Endothelial cell of umbilical vein (primary cell): ENCODE data around the gene COBLL1. TPM values are rescaled to one million over a fixed set of nuclear protein-coding genes. Genes with fewer than 3 reads are reported as not detected.

ENCODE experiments used
- BruUV-seq: library from RNA; stranded (reverse); fragments of 400-500 nt; replicated peaks from 2 replicates; lab custom pipeline; 2021; lab: Mats Ljungman, UMichigan
- CTCF ChIA-PET: fragments of 300-600, 350-600 bp; sonication (Branson Sonifier 250); formaldehyde crosslinking; loops from one replicate; lab custom pipeline; 2021; ENCODE audit warnings: antibody characterized with exemption, inconsistent platforms; lab: Charles Lee
- POLR2A ChIA-PET: fragments of 300-600, 350-600 bp; sonication (Branson Sonifier 250); formaldehyde crosslinking; loops from one replicate; lab custom pipeline; 2021; ENCODE audit warnings: antibody characterized with exemption, inconsistent platforms; lab: Charles Lee
- DNase-seq: peaks from one replicate; pipeline ENCODE4 v3.0.0-alpha.2; 2011; ENCODE audit warnings: low read depth, low spot score
- FAIRE-seq: peaks from 2 replicates; lab custom pipeline; 2011; peaks lifted over from hg19 to GRCh38; lab: Jason Lieb, UNC
- H2AFZ ChIP-seq: 2 replicates; pipeline ENCODE4 v1.6.0; 2012; ENCODE audit warnings: low read depth, low read length, control low read depth, inconsistent platforms
- H3K27ac ChIP-seq: 2 replicates; pipeline ENCODE4 v1.5.1; 2011; ENCODE audit warnings: low read depth, mild to moderate bottlenecking, control low read depth, low read length, moderate library complexity; ENCODE audit not compliant: insufficient read depth
- H3K27me3 ChIP-seq, 2 experiments: 2 replicates each; pipeline versions ENCODE4 v1.6.0 to v1.6.1; 2011; ENCODE audit warnings: low read length in 2 of 2, mixed read lengths in 1 of 2; ENCODE audit not compliant: control insufficient read depth in 2 of 2, insufficient read depth in 2 of 2
- H3K36me3 ChIP-seq, 2 experiments: 2 replicates in 1 of 2; 3 replicates in 1 of 2; pipeline ENCODE4 v1.5.1; 2011; ENCODE audit warnings: low read length in 2 of 2, mild to moderate bottlenecking in 1 of 2, moderate library complexity in 1 of 2; ENCODE audit not compliant: control insufficient read depth in 2 of 2, insufficient read depth in 2 of 2; ENCODE audit errors: extremely low read depth in 1 of 2
- H3K4me1 ChIP-seq: 3 replicates; pipeline ENCODE4 v1.5.1; 2011; ENCODE audit warnings: mild to moderate bottlenecking, low read length; ENCODE audit not compliant: control insufficient read depth, insufficient read depth; ENCODE audit errors: extremely low read depth
- H3K4me2 ChIP-seq: 2 replicates; pipeline ENCODE4 v1.6.1; 2011; ENCODE audit warnings: low read length, control low read depth, mixed read lengths; ENCODE audit not compliant: insufficient read depth
- H3K4me3 ChIP-seq, 3 experiments: fragments of 200-600 bp in 1 of 3; sonication (generic), shearing (Covaris generic) in 1 of 3; replicated peaks in 1 of 3; 2 replicates each; pipeline ENCODE4 v1.5.1; 2011 to 2016; ENCODE audit warnings: control low read depth in 3 of 3, low read length in 3 of 3, mild to moderate bottlenecking in 2 of 3, inconsistent platforms in 1 of 3, low read depth in 1 of 3, moderate library complexity in 1 of 3; ENCODE audit not compliant: insufficient read depth in 1 of 3
- H3K79me2 ChIP-seq: 2 replicates; pipeline ENCODE4 v1.6.0; 2012; ENCODE audit warnings: low read length, inconsistent platforms; ENCODE audit not compliant: control insufficient read depth, insufficient read depth
- H3K9ac ChIP-seq: replicated peaks from 2 replicates; pipeline ENCODE3; 2011; ENCODE audit warnings: low read length, control low read depth; ENCODE audit not compliant: insufficient read depth; ENCODE audit errors: extremely low read depth
- H3K9me1 ChIP-seq: replicated peaks from 3 replicates; pipeline ENCODE4 v1.6.0; 2011; ENCODE audit warnings: mild to moderate bottlenecking, low read length; ENCODE audit not compliant: control insufficient read depth, insufficient read depth; ENCODE audit errors: extremely low read depth
- H3K9me3 ChIP-seq: replicated peaks from 2 replicates; pipeline ENCODE4 v1.5.1; 2012; ENCODE audit warnings: low read length, inconsistent platforms; ENCODE audit not compliant: control insufficient read depth, insufficient read depth
- H4K20me1 ChIP-seq: replicated peaks from 2 replicates; pipeline ENCODE3; 2011; ENCODE audit warnings: mild to moderate bottlenecking, low read length; ENCODE audit not compliant: control insufficient read depth, insufficient read depth; ENCODE audit errors: extremely low read depth
- CTCF ChIP-seq, 2 donors: IDR thresholded peaks; 1 replicate in 1 of 2; 2 replicates in 1 of 2; pipeline ENCODE4 v1.5.1; 2011; ENCODE audit warnings: low read length in 2 of 2, mild to moderate bottlenecking in 2 of 2, moderate library complexity in 2 of 2, control low read depth in 1 of 2, inconsistent platforms in 1 of 2, low read depth in 1 of 2; ENCODE audit not compliant: insufficient read depth in 1 of 2; ENCODE audit errors: extremely low read depth in 1 of 2
- EZH2 ChIP-seq: IDR thresholded peaks from 2 replicates; pipeline ENCODE4 v1.6.1; 2012; ENCODE audit warnings: borderline replicate concordance, low read depth, mild to moderate bottlenecking, moderate library complexity, low read length, inconsistent platforms; ENCODE audit not compliant: severe bottlenecking
- FOS ChIP-seq: IDR thresholded peaks from 2 replicates; pipeline ENCODE4 v1.6.1; 2011; ENCODE audit warnings: mild to moderate bottlenecking, low read length, moderate library complexity, borderline replicate concordance; ENCODE audit not compliant: insufficient read depth
- GATA2 ChIP-seq: IDR thresholded peaks from 2 replicates; pipeline ENCODE4 v1.7.0; 2011; ENCODE audit warnings: low read depth, mild to moderate bottlenecking, moderate library complexity, mixed read lengths, low read length; ENCODE audit not compliant: insufficient read length, insufficient read depth
- JUN ChIP-seq: IDR thresholded peaks from 2 replicates; pipeline ENCODE4 v1.6.1; 2011; ENCODE audit warnings: borderline replicate concordance, low read depth; ENCODE audit not compliant: insufficient read length, insufficient read depth
- MAX ChIP-seq: IDR thresholded peaks from 2 replicates; pipeline ENCODE4 v1.6.1; 2011; ENCODE audit not compliant: insufficient read depth, insufficient read length
- MYC ChIP-seq: IDR thresholded peaks from one replicate; pipeline ENCODE4 v1.6.1; 2011; ENCODE audit warnings: mild to moderate bottlenecking, low read depth, low read length
- POLR2A ChIP-seq: IDR thresholded peaks from 2 replicates; pipeline ENCODE4 v1.6.1; 2012; ENCODE audit warnings: low read depth, mild to moderate bottlenecking, control low read depth, low read length
- POLR2AphosphoS5 ChIP-seq: IDR thresholded peaks from 2 replicates; pipeline ENCODE4 v1.6.1; 2012; ENCODE audit warnings: low read depth, mild to moderate bottlenecking, control low read depth, low read length, moderate library complexity; ENCODE audit not compliant: insufficient read depth
- dilution Hi-C: fragments of 300-500 bp; cut with MboI; formaldehyde crosslinking; loops from one replicate; pipeline ENCODE4 v1.15.0; 2019; ENCODE audit warnings: low sequenced_read_pairs; ENCODE audit not compliant: extremely low pct_ligation_motif_present
- intact Hi-C: fragments of 100-400 bp; cut with micrococcal nuclease; formaldehyde crosslinking; loops from one replicate; pipeline ENCODE4 v1.10.0; 2022
- polyA plus RNA-seq, 4 experiments: library from polyadenylated mRNA; depleted of rRNA in 3 of 4; stranded (reverse) in 3 of 4; unstranded in 1 of 4; fragments of >200 nt; gene quantifications; 2 replicates each; pipeline versions ENCODE4 v1.2.1 to v1.2.3, GENCODE V29; 2011 to 2012; ENCODE audit warnings: missing spikeins in 1 of 4
- total RNA-seq: library from RNA; stranded (reverse); gene quantifications from 2 replicates; pipeline ENCODE4 v1.2.3, GENCODE V29; 2021

COBLL1 gene
- total and polyA plus RNA-seq, 2 donors (not counting 3 experiments of a cell fraction or from before 2014, with no cell fraction given), result 9.1 to 38.4 TPM

- DNase-seq, result no peak
- dilution Hi-C loops, result no loop called here
- Histone ChIP-seq H3K4me3 (no peak overlapping the region), H3K9me3 (no peaks in the 10 kb centered on the region), H2AFZ (no peak overlapping the region), H3K9me1 (no peaks in the 10 kb centered on the region), H3K27ac (no peak overlapping the region), H3K4me1 (peaks cover 18% of the 10 kb centered on the region), H3K36me3 (no peaks in the 10 kb centered on the region), H4K20me1 (no peaks in the 10 kb centered on the region), H3K9ac (no peak overlapping the region), H3K4me2 (no peak overlapping the region), H3K79me2 (no peaks in the 10 kb centered on the region), H3K27me3 (no peaks in the 10 kb centered on the region)
- CTCF ChIA-PET, result no interaction called here
- TF ChIP-seq POLR2AphosphoS5 (no peak), CTCF (IDR thresholded peaks at IDR 0.05; ENCODE audit: extremely low read depth in 1 of 2, insufficient read depth in 1 of 2, low read depth in 1 of 2, low read length in 2 of 2) (no peak), MAX (no peak), FOS (no peak), MYC (no peak), GATA2 (no peak), EZH2 (no peak), JUN (no peak), POLR2A (no peak)
- POLR2A ChIA-PET, result no interaction called here
- FAIRE-seq, result no peak
- no TSS peak for BruUV-seq
- intact Hi-C loops, result no loop called here
Observed at GRCh38 chr2:164773091-164773490, 68.5 kb downstream of the COBLL1 start.
